HG02763 (cell line): ENCODE measurements around the gene EN1.

Experiments used
- ATAC-seq: cut with Tn5 transposase; IDR thresholded peaks from one replicate; pipeline ENCODE4 v1.9.1; 2021; ENCODE audit warnings: mild to moderate bottlenecking, moderate library complexity; ENCODE audit not compliant: unreplicated experiment

EN1 gene

DNA sequence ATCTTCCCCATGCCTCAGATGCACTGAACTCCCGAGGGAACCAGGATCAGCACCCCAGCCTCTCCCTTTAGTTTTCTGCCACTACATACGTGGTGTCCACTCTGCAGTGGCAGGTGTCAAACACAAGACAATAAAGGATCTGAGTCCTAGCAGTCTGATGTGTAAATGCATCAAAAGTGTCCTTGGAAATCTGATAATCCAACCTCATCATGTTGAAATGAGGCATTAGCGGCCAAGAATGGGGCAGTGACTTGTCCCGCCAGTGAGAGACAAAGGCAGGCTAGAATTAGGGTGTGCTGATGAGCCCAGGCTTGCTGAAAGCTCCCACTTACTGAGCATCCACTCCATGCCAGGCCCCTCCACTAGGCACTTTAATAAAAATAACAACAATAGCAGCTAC lies 52.9 kb downstream of the EN1 start:
- ATAC-seq: no peak
